Right forelimb (tissue), 1 donor: ENCODE data around the gene EGF.
"Not testable (repeated sequence)": the region's sequence is repeated elsewhere in the genome, so short reads cannot be mapped to it uniquely, and the experiment has no call there.

ENCODE experiments used
- DNase-seq: peaks from one replicate; pipeline ENCODE4 v3.0.0-alpha.2; 2018

EGF gene

DNA sequence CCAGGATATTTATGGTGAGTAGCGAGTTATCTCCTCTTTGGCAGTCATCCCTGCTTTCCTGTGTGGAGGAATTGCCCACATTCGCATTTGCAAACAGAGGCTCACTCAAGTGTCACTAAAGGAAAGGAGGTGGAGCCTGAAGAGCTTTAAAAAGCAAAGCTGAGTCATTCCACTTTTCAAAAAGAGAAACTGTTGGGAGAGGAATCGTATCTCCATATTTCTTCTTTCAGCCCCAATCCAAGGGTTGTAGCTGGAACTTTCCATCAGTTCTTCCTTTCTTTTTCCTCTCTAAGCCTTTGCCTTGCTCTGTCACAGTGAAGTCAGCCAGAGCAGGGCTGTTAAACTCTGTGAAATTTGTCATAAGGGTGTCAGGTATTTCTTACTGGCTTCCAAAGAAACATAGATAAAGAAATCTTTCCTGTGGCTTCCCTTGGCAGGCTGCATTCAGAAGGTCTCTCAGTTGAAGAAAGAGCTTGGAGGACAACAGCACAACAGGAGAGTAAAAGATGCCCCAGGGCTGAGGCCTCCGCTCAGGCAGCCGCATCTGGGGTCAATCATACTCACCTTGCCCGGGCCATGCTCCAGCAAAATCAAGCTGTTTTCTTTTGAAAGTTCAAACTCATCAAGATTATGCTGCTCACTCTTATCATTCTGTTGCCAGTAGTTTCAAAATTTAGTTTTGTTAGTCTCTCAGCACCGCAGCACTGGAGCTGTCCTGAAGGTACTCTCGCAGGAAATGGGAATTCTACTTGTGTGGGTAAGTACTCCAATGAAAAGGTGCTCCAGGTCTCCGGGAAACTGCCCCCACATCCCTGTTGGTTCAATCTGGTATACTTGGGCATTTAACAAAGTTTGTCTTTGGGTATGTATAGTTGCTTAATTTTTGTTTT is at the start of gene EGF:
TSS of gene EGF (plus strand) at position 178 of the 890 bp plus-strand sequence. CDS start at position 631, 453 bp downstream.
- no peak for DNase-seq

GRCh38 chr4:109864134-109864533 is 48.5 kb upstream of the EGF start:
- no peak for DNase-seq

GRCh38 chr4:109870061-109870460 is 42.6 kb upstream of the EGF start:
- DNase-seq = no peak

GRCh38 chr4:109872065-109872464 is 40.6 kb upstream of the EGF start:
- no peak for DNase-seq

DNA sequence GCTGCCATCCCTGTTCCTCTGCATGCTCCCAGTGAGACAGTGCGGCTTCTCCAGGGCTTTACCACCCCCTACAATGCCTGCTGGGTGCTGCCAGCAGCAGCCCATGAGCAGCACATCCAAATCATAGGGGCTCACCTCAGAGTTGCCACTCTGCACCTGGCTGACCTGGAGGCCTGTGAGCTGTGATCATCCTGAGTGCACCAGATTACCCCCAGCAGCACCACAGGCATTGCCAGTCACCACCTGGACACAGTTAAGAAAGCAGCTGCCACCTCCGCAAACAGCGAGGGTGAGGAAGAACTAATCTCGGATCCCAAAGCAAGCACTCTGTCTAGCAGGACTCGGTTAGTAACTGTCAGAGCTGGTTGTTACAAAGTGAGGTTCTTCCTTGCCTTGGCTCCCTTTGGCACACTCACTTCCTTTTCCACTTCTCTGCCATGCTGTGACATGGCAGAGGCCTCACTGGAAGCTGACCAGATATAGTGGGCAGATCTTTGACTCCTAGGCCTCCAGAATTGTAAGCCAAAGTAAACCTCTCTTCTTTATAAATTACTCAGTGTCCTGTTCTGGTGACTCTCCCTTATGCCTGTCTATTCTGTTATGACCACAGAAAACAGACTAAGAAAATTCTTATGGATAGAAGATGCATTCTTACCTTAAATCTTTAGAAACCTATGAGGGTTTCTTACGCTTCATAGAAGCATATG is 39.6 kb upstream of the EGF start:
- no peak for DNase-seq

GRCh38 chr4:109873791-109874514 is 38.7 kb upstream of the EGF start:
- no peak for DNase-seq

DNA sequence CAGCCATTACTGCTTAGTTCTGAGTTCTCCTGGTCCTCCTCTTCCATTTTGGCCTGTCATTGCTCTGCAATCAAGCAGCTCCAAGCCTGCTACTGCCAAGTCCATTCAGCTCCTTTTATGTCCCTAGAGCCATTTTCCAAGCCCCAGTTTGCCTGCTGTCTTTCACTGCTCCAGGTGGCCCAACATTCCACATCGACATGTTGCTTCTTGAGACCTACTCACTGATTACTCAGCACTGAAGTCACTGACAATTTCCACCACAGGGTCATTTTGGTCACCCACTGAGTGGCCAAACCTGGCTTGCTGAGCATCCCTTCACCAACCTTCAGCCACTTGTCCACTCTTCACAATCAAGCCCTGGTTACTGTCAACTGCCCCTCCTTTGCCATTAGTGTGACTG is 37.6 kb upstream of the EGF start:
- no peak for DNase-seq

GRCh38 chr4:109875553-109875952 is 37.1 kb upstream of the EGF start:
- not testable (repeated sequence) for DNase-seq

GRCh38 chr4:109876634-109877265 is 35.9 kb upstream of the EGF start:
- no peak for DNase-seq

GRCh38 chr4:109877400-109877799 is 35.3 kb upstream of the EGF start:
- DNase-seq = no peak

GRCh38 chr4:109878355-109878754 is 34.3 kb upstream of the EGF start:
- DNase-seq = no peak

DNA sequence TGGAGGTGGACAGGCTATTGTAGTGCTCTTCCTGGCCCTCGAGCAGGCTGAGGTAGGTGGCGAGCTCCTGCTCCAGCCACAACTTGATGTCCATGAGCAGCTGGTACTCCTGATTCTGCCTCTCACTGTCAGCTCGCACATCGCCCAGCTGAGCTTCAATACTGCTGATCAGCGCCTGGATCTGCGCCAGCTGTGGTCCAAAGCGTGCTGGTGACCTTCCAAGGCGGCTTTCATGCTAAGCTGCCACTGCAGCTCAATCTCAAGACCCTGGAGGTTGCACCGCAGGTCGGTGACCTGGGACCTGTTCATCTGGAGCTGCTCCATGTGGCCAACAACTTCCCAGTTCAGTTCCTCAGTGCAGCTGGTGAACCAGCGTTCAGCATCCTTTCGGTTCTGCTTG is 33.6 kb upstream of the EGF start:
- DNase-seq = no peak

- no peak for DNase-seq
Observed at GRCh38 chr4:109879636-109880314, 32.9 kb upstream of the EGF start.

- no peak for DNase-seq
Observed at GRCh38 chr4:109886303-109886702, 26.4 kb upstream of the EGF start.

GRCh38 chr4:109887071-109887470 is 25.6 kb upstream of the EGF start:
- no peak for DNase-seq

DNA sequence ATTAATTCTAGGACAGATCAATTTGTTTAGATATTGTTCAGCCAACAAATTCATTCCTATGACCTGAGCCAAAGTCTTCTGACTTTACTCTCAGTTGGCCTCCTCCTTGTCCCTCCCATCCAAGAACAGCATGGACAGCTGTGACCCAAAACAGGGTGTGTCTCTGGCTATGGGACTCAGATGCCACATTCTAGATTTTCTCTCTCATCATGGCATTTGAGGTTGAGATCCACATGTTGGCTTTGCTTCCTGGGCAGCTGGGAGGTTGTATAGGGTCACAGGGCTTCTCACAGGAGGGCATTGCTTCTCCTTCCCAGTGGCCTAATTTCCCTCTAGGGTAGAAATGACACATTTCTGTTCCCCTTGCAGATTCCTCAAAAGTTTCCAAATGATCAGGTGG is 22.6 kb upstream of the EGF start:
- no peak for DNase-seq

- DNase-seq = no peak
Observed at GRCh38 chr4:109902559-109903251, 10.0 kb upstream of the EGF start.

- no peak for DNase-seq
Observed at GRCh38 chr4:109908731-109909130, 4.0 kb upstream of the EGF start.

- DNase-seq = no peak
Observed at GRCh38 chr4:109910256-109910655, 2.4 kb upstream of the EGF start.

DNA sequence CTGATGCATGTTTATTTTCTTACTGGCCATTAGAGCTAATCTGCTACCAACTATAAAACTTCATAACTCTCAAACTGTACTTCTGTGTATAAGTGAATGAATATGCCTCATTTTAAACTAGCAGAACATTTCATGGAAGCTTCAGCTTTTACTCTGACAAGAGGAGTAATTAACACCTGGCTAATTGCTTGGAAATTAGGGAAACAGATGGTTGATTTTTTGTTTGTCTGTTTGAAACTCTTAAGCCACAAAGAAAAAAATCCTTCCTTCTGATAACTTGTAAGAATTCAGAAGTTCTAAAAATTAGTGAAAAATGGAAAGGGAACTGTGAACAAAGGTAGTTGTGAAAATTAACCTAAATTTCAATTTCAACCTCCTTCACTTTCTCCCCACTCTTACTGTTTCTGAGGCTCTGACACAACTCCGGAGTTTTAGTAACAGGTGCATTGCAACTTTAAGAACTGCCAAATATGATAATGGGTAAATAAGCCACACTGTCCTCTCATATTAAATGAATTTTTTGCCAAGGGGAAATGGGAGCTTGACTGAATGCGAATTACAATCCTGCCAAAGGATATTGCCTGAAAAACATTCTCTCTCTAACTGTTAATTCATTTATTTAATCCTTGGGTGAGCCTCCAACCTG is 1.0 kb downstream of the EGF start:
- no peak for DNase-seq

DNA sequence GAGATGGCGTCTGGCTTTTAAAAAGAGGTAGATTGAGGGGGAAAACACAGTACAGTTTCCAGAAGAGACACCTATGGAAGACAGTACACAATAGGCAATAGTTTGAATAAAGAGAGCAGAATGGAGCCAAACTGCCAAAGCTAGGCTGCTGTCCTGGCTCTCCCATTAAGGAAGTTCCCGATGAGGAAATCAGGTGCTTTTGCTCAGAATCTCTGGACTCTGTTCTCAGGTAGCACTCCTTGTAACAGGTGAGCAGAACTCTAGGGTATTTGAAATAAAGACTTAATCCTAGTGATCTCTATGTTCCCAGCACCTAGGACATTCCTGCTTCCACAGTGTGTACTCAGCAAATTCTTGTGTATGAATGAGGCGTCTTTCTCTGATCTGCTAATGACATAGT is 1.6 kb downstream of the EGF start:
- no peak for DNase-seq
